Bronchial epithelial cell (primary cell): Measurements from ENCODE around the gene LAMB3. TPM values are rescaled to one million over a fixed set of nuclear protein-coding genes. Genes with fewer than 3 reads are reported as not detected.

Experiments used
- DNase-seq: peaks from one replicate; pipeline ENCODE4 v3.0.0-alpha.2; 2010; ENCODE audit warnings: low read depth
- FAIRE-seq: peaks from 2 replicates; lab custom pipeline; 2011; peaks lifted over from hg19 to GRCh38; lab: Jason Lieb, UNC
- H3K27me3 ChIP-seq: 2 replicates; pipeline ENCODE4 v1.5.1; 2011; ENCODE audit warnings: low read length; ENCODE audit not compliant: control insufficient read depth, insufficient read depth
- H3K36me3 ChIP-seq: 2 replicates; pipeline ENCODE4 v1.5.1; 2011; ENCODE audit warnings: low read length; ENCODE audit not compliant: control insufficient read depth, insufficient read depth
- H3K4me3 ChIP-seq: 2 replicates; pipeline ENCODE4 v1.5.1; 2011; ENCODE audit warnings: mild to moderate bottlenecking, low read depth, low read length, control low read depth
- total RNA-seq: library from RNA; depleted of rRNA; stranded (reverse); fragments of >200 nt; gene quantifications from 2 replicates; pipeline ENCODE4 v1.2.1, GENCODE V29; 2014
- TF ChIP-seq, protein P1 (sequence below): IDR thresholded peaks from 2 replicates; pipeline ENCODE4 v1.5.1; 2011; ENCODE audit warnings: mild to moderate bottlenecking, moderate library complexity, low read length, control low read depth, inconsistent platforms; ENCODE audit not compliant: insufficient read depth, severe bottlenecking

Gene LAMB3
- total RNA-seq, 1 donor from 2014 or later = 3,106 TPM

DNA sequence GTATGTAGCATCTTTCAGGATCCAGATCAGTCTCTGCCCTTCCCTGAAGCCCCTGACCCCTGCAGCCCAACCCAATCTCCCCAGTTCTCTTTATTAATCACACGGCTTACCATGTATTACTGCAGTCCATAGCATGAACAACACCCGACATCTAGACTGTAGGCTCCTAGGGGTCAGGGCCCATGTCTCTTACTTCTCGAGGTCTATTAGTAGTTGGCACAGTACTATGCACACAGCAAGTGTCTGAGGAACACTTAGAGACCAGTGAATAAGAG lies 41.7 kb downstream of the LAMB3 start:
- TF ChIP-seq, protein P1, sequence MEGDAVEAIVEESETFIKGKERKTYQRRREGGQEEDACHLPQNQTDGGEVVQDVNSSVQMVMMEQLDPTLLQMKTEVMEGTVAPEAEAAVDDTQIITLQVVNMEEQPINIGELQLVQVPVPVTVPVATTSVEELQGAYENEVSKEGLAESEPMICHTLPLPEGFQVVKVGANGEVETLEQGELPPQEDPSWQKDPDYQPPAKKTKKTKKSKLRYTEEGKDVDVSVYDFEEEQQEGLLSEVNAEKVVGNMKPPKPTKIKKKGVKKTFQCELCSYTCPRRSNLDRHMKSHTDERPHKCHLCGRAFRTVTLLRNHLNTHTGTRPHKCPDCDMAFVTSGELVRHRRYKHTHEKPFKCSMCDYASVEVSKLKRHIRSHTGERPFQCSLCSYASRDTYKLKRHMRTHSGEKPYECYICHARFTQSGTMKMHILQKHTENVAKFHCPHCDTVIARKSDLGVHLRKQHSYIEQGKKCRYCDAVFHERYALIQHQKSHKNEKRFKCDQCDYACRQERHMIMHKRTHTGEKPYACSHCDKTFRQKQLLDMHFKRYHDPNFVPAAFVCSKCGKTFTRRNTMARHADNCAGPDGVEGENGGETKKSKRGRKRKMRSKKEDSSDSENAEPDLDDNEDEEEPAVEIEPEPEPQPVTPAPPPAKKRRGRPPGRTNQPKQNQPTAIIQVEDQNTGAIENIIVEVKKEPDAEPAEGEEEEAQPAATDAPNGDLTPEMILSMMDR = no peak
- peaks cover 1% of the 10 kb centered on the region for H3K36me3 ChIP-seq
- DNase-seq (peak; percentile 52), FAIRE-seq (no peak)
- H3K4me3 ChIP-seq = no peak overlapping the region
- H3K27me3 ChIP-seq = no peaks in the 10 kb centered on the region

DNA sequence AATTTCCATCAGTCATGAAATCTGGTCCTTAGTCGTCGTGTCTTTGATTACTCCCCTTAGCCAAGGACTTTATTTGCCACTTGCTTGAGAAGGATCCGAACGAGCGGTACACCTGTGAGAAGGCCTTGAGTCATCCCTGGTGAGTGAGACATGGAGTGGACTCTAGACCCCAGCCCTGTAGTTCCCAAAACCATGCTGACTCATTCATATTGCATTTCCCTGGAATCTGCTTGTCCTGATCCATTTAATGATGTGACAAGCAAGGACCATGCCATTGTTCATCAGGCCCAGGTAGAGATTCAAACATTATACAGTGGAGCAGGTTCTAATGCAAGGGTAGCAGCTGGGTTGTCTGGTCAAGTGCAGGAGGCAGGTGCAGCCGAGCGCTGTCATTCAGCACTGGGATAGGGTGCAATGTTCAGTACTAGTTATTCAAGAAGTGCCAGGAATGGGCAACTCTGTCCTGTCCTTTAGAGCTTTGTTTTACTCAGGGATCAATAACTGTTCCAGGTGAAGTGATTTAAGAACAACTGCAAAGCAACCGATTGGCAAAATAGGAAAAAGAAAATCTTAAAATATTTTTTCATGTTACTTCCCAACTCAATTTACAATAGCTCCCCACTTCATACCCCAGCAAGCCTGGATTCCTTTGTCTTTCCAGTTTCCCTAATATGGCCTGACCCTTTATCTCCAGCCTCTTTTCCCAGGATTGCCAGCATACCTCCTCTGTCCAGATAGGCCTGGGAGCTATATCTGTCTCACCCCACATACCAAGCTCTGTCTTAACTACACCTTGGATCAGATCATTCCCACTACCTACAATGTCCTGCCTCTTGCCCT lies 42.2 kb downstream of the LAMB3 start:
- Histone ChIP-seq H3K4me3 (no peak overlapping the region), H3K36me3 (no peaks in the 10 kb centered on the region), H3K27me3 (no peaks in the 10 kb centered on the region)
- TF ChIP-seq, protein P1 = no peak
- FAIRE-seq (no peak), DNase-seq (peak; percentile 85)

DNA sequence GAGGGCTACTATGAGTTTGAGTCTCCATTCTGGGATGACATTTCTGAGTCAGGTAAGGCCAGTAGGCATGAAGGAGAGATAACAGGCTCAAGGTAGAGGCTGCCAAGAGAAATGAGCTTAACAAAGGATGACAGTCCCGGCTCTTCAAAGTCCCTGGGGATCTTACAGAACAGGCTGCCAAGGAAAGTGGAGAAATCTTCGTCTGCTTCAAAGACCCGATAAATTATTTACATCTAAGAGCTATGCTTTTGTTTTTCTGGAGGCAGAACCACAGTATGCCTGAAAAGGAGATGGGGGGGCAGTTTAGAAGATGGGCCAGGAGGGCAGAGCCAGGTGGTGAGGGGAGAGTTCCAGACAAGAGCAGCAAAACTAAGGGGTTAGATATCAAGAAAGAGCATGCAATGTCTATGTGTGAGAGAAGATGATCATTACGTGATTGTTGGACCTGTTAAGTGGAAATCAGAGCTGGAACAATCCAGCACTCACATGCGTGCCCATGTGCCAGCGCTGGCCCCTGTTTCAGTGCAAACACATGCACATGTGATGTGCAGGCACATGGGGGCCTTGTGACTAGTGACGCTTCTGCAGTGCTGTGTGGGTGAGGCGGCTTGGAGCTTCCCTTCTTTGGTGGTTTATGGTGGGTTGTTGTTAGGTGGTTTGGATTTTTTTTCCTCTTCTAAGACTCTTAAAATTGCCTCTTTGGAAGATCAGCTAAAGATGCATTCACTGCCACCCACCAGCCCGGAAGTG lies 43.0 kb downstream of the LAMB3 start:
- FAIRE-seq = peak; percentile 52
- Histone ChIP-seq H3K4me3 (no peak overlapping the region), H3K27me3 (no peaks in the 10 kb centered on the region), H3K36me3 (no peaks in the 10 kb centered on the region)
- TF ChIP-seq, protein P1 = no peak
- DNase-seq = peak; percentile 35

DNA sequence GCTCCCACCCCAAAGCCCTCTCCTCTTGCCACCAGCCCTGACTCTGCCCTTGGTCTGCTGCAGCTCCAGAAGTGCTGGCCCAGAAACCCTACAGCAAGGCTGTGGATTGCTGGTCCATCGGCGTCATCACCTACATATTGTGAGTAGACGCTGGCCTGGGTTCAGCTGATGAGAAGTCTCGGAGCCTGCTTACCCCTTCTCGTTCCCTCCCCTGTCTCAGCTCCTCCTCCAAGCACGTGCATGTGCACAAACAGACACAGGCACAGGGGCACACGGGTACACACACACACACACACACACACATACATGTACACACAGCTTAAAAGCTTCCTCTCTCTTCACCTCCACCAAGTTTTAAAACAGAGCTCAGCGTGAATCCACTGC lies 44.4 kb downstream of the LAMB3 start:
- FAIRE-seq (peak; percentile 55), DNase-seq (peak; percentile 55)
- no peaks in the 10 kb centered on the region for H3K27me3 ChIP-seq
- H3K4me3 ChIP-seq = no peak overlapping the region
- TF ChIP-seq, protein P1 = no peak
- no peaks in the 10 kb centered on the region for H3K36me3 ChIP-seq

DNA sequence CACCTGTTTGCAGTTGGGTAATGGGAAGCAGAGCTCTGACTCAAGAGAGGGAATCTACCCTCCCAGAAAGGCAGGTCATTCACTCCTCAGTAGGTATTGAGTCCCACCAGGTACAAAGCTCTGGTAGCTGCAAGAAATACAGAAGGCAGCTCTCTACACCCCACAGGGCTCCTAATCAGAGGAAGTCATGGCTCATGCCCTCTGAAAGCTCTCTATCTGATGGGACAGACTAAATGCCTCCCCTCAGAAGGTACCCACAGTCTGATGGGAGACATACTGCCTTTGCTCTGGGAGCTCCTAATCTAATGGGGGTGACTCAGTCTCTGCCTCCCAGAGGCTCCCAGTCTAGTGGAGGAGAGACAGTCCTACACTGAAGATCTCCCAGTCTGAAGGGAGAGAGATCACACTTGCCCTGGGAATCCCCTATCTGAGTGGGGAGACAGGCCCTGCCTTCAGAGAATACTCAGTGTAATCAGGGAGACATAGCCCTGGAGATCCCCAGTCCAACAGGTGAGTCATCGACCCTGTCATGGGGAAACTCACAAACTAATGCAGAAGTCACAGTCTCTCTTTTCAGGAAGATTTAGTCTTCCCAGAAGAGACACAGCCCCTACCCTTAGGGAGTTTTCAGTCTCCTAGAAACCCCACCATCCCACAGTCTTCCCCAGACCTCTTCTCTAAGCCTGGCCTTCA lies 45.0 kb downstream of the LAMB3 start:
- FAIRE-seq (peak; percentile 18), DNase-seq (peak; percentile 93)
- no peaks in the 10 kb centered on the region for H3K27me3 ChIP-seq
- TF ChIP-seq, protein P1 = no peak
- H3K4me3 ChIP-seq = no peak overlapping the region
- no peaks in the 10 kb centered on the region for H3K36me3 ChIP-seq
